Loucy (cell line): ENCODE results near the gene SLC23A2.

Experiments used
- EZH2phosphoT487 ChIP-seq: fragments of 200-600 bp; IDR thresholded peaks from 2 replicates; pipeline ENCODE4 v1.6.1; 2018; ENCODE audit warnings: antibody characterized with exemption, mild to moderate bottlenecking, moderate library complexity, borderline replicate concordance
- TF ChIP-seq, protein P1 (sequence below): fragments of 200-600 bp; sonication (generic); conservative IDR thresholded peaks from 2 replicates; pipeline ENCODE4 v1.5.1; 2014; ENCODE audit warnings: mild to moderate bottlenecking, antibody characterized with exemption, low read length

DNA sequence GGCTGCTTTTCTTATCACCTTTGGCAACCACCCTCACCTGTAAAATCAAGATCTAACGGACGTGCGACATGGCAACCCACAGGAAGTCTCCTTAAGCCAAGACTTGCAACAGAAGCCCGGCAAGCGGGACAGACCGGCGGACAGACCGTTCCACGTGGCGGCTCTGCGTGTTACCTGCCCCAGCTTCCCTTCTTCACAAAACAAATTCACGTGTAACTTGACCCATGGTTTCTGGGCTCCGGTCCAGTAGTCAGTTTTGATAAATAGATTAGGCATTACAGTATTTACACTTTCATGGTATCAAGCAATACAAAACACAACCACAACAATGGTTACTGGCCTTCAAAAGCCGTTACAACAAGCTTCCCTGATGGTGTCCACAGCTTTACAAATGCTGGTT lies 145.8 kb downstream of the SLC23A2 start:
- TF ChIP-seq, protein P1, sequence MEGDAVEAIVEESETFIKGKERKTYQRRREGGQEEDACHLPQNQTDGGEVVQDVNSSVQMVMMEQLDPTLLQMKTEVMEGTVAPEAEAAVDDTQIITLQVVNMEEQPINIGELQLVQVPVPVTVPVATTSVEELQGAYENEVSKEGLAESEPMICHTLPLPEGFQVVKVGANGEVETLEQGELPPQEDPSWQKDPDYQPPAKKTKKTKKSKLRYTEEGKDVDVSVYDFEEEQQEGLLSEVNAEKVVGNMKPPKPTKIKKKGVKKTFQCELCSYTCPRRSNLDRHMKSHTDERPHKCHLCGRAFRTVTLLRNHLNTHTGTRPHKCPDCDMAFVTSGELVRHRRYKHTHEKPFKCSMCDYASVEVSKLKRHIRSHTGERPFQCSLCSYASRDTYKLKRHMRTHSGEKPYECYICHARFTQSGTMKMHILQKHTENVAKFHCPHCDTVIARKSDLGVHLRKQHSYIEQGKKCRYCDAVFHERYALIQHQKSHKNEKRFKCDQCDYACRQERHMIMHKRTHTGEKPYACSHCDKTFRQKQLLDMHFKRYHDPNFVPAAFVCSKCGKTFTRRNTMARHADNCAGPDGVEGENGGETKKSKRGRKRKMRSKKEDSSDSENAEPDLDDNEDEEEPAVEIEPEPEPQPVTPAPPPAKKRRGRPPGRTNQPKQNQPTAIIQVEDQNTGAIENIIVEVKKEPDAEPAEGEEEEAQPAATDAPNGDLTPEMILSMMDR = no peak
- TF ChIP-seq EZH2phosphoT487 = no peak
